CD4-positive, alpha-beta T cell (primary cell): ENCODE results near the gene IAPP. TPM values are rescaled to one million over a fixed set of nuclear protein-coding genes. Genes with fewer than 3 reads are reported as not detected.
"Not testable (repeated sequence)": the region's sequence is repeated elsewhere in the genome, so short reads cannot be mapped to it uniquely, and the experiment has no call there.

ENCODE experiments used
- ATAC-seq: fragments of 200-7000 bp; cut with Tn5 transposase; one replicate; pipeline ENCODE4 v1.10.0; 2022; ENCODE audit warnings: mild to moderate bottlenecking; ENCODE audit not compliant: poor library complexity
- CTCF ChIA-PET: fragments of 350-600 bp; sonication (Branson Sonifier 250); formaldehyde crosslinking; loops from one replicate; lab custom pipeline; 2021; ENCODE audit warnings: antibody characterized with exemption, inconsistent platforms; lab: Charles Lee
- POLR2A ChIA-PET: fragments of 350-600 bp; sonication (Branson Sonifier 250); formaldehyde crosslinking; loops from one replicate; lab custom pipeline; 2021; ENCODE audit warnings: antibody characterized with exemption, inconsistent platforms; lab: Charles Lee
- DNase-seq, 14 experiments: peaks; one replicate each; pipeline ENCODE4 v3.0.0-alpha.2; 2013 to 2020; ENCODE audit warnings: mixed read lengths in 2 of 14
- H3K27ac ChIP-seq, 2 donors: one replicate each; pipeline versions ENCODE4 v1.5.1 to v1.7.0; 2013; ENCODE audit warnings: low read length in 2 of 2, low read depth in 1 of 2, mild to moderate bottlenecking in 1 of 2
- H3K27me3 ChIP-seq, 2 experiments: 1 replicate in 1 of 2; 2 replicates in 1 of 2; pipeline versions ENCODE4 v1.6.1 to v1.7.0; 2013; ENCODE audit warnings: low read length in 2 of 2, control low read depth in 1 of 2, mild to moderate bottlenecking in 1 of 2, moderate library complexity in 1 of 2; ENCODE audit not compliant: insufficient read depth in 2 of 2, control insufficient read depth in 1 of 2
- H3K36me3 ChIP-seq: one replicate; pipeline ENCODE4 v1.6.1; 2013; ENCODE audit warnings: low read length, control low read depth; ENCODE audit not compliant: insufficient read depth
- H3K4me1 ChIP-seq: one replicate; pipeline ENCODE4 v1.6.1; 2013; ENCODE audit warnings: low read length, control low read depth; ENCODE audit not compliant: insufficient read depth
- H3K4me3 ChIP-seq: one replicate; pipeline ENCODE4 v1.5.1; 2013; ENCODE audit warnings: mild to moderate bottlenecking, low read length, moderate library complexity
- H3K9me3 ChIP-seq, 2 experiments: 1 replicate in 1 of 2; 2 replicates in 1 of 2; pipeline versions ENCODE4 v1.6.1 to v1.7.0; 2013; ENCODE audit warnings: low read length in 2 of 2, mild to moderate bottlenecking in 2 of 2, control low read depth in 1 of 2, moderate library complexity in 1 of 2; ENCODE audit not compliant: control insufficient read depth in 1 of 2, insufficient read depth in 1 of 2
- H3K27ac Mint-ChIP-seq: one replicate; pipeline ENCODE4 v1.8.0; 2020; ENCODE audit warnings: mixed read lengths
- H3K27me3 Mint-ChIP-seq: one replicate; pipeline ENCODE4 v1.8.0; 2021; ENCODE audit warnings: mixed read lengths
- H3K36me3 Mint-ChIP-seq: one replicate; pipeline ENCODE4 v1.8.0; 2021; ENCODE audit warnings: low read depth, mixed read lengths
- H3K4me1 Mint-ChIP-seq: one replicate; pipeline ENCODE4 v1.8.0; 2021; ENCODE audit warnings: low read depth, mixed read lengths
- H3K4me3 Mint-ChIP-seq: one replicate; pipeline ENCODE4 v1.8.0; 2020; ENCODE audit warnings: mild to moderate bottlenecking, mixed read lengths
- H3K9me3 Mint-ChIP-seq: one replicate; pipeline ENCODE4 v1.8.0; 2020; ENCODE audit warnings: mixed read lengths
- intact Hi-C, 2 experiments: fragments of 100-400 bp; cut with DNase I in 1 of 2; cut with micrococcal nuclease in 1 of 2; formaldehyde crosslinking; loops; one replicate each; pipeline versions ENCODE4 v1.15.1 to v1.9.0; 2023 to 2025; cut with DNase I, micrococcal nuclease
- total RNA-seq, 174 experiments: library from RNA in 2 of 174; stranded (reverse) in 2 of 174; gene quantifications; one replicate each; pipeline ENCODE4 v1.2.3 and lab custom pipeline; 2021 to 2026
- TF ChIP-seq, protein P1 (sequence below): fragments of 200-600 bp; IDR thresholded peaks from one replicate; pipeline ENCODE4 v1.8.0; 2022; ENCODE audit warnings: antibody characterized with exemption, mild to moderate bottlenecking

Gene IAPP
- total RNA-seq, 2 experiments from 2014 or later = not detected

GRCh38 chr12:21384261-21384660, 11.6 kb downstream of the IAPP start:
- intact Hi-C loops = no loop called here
- no peaks in the 10 kb centered on the region for H3K9me3 ChIP-seq
- H3K27me3 ChIP-seq = no peaks in the 10 kb centered on the region
- Mint-ChIP-seq H3K36me3 (no peaks in the 10 kb centered on the region), H3K4me1 (no peaks in the 10 kb centered on the region), H3K9me3 (no peaks in the 10 kb centered on the region), H3K4me3 (no peak overlapping the region), H3K27me3 (peaks cover 8% of the 10 kb centered on the region), H3K27ac (no peak overlapping the region)
- DNase-seq = no peak
- no peak overlapping the region for H3K4me3 ChIP-seq
- TF ChIP-seq, protein P1, sequence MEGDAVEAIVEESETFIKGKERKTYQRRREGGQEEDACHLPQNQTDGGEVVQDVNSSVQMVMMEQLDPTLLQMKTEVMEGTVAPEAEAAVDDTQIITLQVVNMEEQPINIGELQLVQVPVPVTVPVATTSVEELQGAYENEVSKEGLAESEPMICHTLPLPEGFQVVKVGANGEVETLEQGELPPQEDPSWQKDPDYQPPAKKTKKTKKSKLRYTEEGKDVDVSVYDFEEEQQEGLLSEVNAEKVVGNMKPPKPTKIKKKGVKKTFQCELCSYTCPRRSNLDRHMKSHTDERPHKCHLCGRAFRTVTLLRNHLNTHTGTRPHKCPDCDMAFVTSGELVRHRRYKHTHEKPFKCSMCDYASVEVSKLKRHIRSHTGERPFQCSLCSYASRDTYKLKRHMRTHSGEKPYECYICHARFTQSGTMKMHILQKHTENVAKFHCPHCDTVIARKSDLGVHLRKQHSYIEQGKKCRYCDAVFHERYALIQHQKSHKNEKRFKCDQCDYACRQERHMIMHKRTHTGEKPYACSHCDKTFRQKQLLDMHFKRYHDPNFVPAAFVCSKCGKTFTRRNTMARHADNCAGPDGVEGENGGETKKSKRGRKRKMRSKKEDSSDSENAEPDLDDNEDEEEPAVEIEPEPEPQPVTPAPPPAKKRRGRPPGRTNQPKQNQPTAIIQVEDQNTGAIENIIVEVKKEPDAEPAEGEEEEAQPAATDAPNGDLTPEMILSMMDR = no peak
- H3K36me3 ChIP-seq = no peaks in the 10 kb centered on the region
- no peak overlapping the region for H3K27ac ChIP-seq
- no peaks in the 10 kb centered on the region for H3K4me1 ChIP-seq
- no peak for ATAC-seq
- ChIA-PET POLR2A (no interaction called here), CTCF (no interaction called here)

DNA sequence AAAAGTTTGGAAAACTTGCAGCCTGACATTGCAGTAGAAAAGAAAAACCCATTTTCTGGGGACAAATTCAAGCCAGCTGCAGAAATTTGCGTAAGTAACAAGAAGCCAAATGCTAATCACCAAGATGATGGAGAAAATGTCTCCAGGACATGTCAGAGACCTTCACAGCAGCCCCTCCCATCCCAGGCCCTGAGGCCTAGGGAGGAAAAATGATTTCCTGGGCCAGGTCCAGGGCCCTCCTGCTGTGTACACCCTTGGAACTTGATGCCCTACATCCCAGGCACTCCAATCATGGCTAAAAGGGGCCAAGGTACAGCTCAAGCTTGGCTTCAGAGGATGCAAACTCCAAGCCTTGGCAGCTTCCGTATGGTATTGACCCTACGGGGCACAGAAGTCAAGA, 14.5 kb downstream of the IAPP start:
- no peaks in the 10 kb centered on the region for H3K36me3 Mint-ChIP-seq
- H3K4me1 ChIP-seq = no peaks in the 10 kb centered on the region
- TF ChIP-seq, protein P1 = no peak
- H3K4me3 ChIP-seq = no peak overlapping the region
- peaks cover 13% of the 10 kb centered on the region for H3K27me3 Mint-ChIP-seq
- intact Hi-C loops = no loop called here
- ATAC-seq (no peak), DNase-seq (no peak)
- POLR2A ChIA-PET = no interaction called here
- H3K4me1 Mint-ChIP-seq = no peaks in the 10 kb centered on the region
- H3K9me3 ChIP-seq = no peaks in the 10 kb centered on the region
- H3K36me3 ChIP-seq = no peaks in the 10 kb centered on the region
- H3K9me3 Mint-ChIP-seq = no peaks in the 10 kb centered on the region
- H3K27ac ChIP-seq = no peak overlapping the region
- CTCF ChIA-PET = no interaction called here
- H3K4me3 Mint-ChIP-seq = no peak overlapping the region
- no peak overlapping the region for H3K27ac Mint-ChIP-seq
- H3K27me3 ChIP-seq = peaks cover 0 to 5% of the 10 kb centered on the region in 2 experiments

- peaks cover 0 to 5% of the 10 kb centered on the region in 2 experiments for H3K27me3 ChIP-seq
- ChIA-PET CTCF (no interaction called here), POLR2A (no interaction called here)
- TF ChIP-seq, protein P1 = no peak
- H3K4me3 ChIP-seq = no peak overlapping the region
- Mint-ChIP-seq H3K27me3 (peaks cover 33% of the 10 kb centered on the region), H3K4me3 (no peak overlapping the region), H3K27ac (no peak overlapping the region), H3K36me3 (no peaks in the 10 kb centered on the region), H3K4me1 (no peaks in the 10 kb centered on the region), H3K9me3 (no peaks in the 10 kb centered on the region)
- H3K36me3 ChIP-seq = no peaks in the 10 kb centered on the region
- DNase-seq = no peak
- H3K9me3 ChIP-seq = no peaks in the 10 kb centered on the region
- H3K27ac ChIP-seq = no peak overlapping the region
- no peaks in the 10 kb centered on the region for H3K4me1 ChIP-seq
- intact Hi-C loops = no loop called here
- ATAC-seq = no peak
Measured at GRCh38 chr12:21392384-21392783, 19.7 kb downstream of the IAPP start.

GRCh38 chr12:21394828-21395626, 22.3 kb downstream of the IAPP start:
- H3K9me3 Mint-ChIP-seq, DNase-seq, H3K27ac ChIP-seq, H3K4me1 ChIP-seq, H3K36me3 Mint-ChIP-seq, H3K4me1 Mint-ChIP-seq, CTCF ChIA-PET, ATAC-seq, H3K27ac Mint-ChIP-seq, H3K36me3 ChIP-seq, H3K9me3 ChIP-seq, H3K27me3 ChIP-seq, H3K4me3 ChIP-seq, POLR2A ChIA-PET, intact Hi-C loops, H3K4me3 Mint-ChIP-seq: not testable (repeated sequence)
- peaks cover 33% of the 10 kb centered on the region for H3K27me3 Mint-ChIP-seq
